Measurements from ENCODE around the gene CHRM4. TPM values are rescaled to one million over a fixed set of nuclear protein-coding genes. Genes with fewer than 3 reads are reported as not detected.

The CHRM4 gene
- total RNA-seq, 1 donor from 2014 or later = not detected

GRCh38 chr11:46351148-46351547, 40.4 kb downstream of the CHRM4 start:
- no peak for DNase-seq

GRCh38 chr11:46350695-46351094, 40.9 kb downstream of the CHRM4 start:
- H3K4me1 ChIP-seq = peaks cover 70% of the 10 kb centered on the region

More at GRCh38 chr11:46351148-46351547, 40.4 kb downstream of the CHRM4 start:
- Histone ChIP-seq H3K4me1 (peaks cover 69% of the 10 kb centered on the region), H3K4me3 (no peak overlapping the region), H3K36me3 (peaks cover 11% of the 10 kb centered on the region), H3K27me3 (ENCODE audit: low read depth) (no peaks in the 10 kb centered on the region), H3K27ac (no peak overlapping the region), H3K9me3 (no peaks in the 10 kb centered on the region)
- intact Hi-C loops (cut with DNase I) = no loop called here
- no peak for ATAC-seq
- no peak for TF ChIP-seq CTCF (IDR thresholded peaks at IDR 0.05)

GRCh38 chr11:46348566-46349401, 42.8 kb downstream of the CHRM4 start:
- DNase-seq (no peak), ATAC-seq (no peak)
- Histone ChIP-seq H3K27ac (peak overlapping the region; percentile 37), H3K36me3 (peaks cover 5% of the 10 kb centered on the region), H3K27me3 (ENCODE audit: low read depth) (no peaks in the 10 kb centered on the region), H3K4me3 (peak overlapping the region; percentile 75), H3K4me1 (peaks cover 81% of the 10 kb centered on the region), H3K9me3 (no peaks in the 10 kb centered on the region)
- TF ChIP-seq CTCF (IDR thresholded peaks at IDR 0.05) = no peak
- intact Hi-C loops (cut with DNase I) = no loop called here

More at GRCh38 chr11:46350695-46351094, 40.9 kb downstream of the CHRM4 start:
- TF ChIP-seq CTCF (IDR thresholded peaks at IDR 0.05) = no peak
- H3K27me3 ChIP-seq (ENCODE audit: low read depth) = no peaks in the 10 kb centered on the region
- DNase-seq (no peak), ATAC-seq (no peak)
- H3K36me3 ChIP-seq = peaks cover 6% of the 10 kb centered on the region
- no peak overlapping the region for H3K27ac ChIP-seq
- no peak overlapping the region for H3K4me3 ChIP-seq
- intact Hi-C loops (cut with DNase I) = no loop called here
- no peaks in the 10 kb centered on the region for H3K9me3 ChIP-seq

- no peaks in the 10 kb centered on the region for H3K27me3 ChIP-seq (ENCODE audit: low read depth)
- ATAC-seq (peak in 1 of 2 donors; percentile 3), DNase-seq (no peak)
- intact Hi-C loops (cut with DNase I) = no loop called here
- H3K4me1 ChIP-seq = peaks cover 81% of the 10 kb centered on the region
- TF ChIP-seq CTCF (IDR thresholded peaks at IDR 0.05) = no peak
- H3K36me3 ChIP-seq = peaks cover 5% of the 10 kb centered on the region
- H3K27ac ChIP-seq = peak overlapping the region; percentile 70
- H3K9me3 ChIP-seq = no peaks in the 10 kb centered on the region
- H3K4me3 ChIP-seq = peak overlapping the region; percentile 75
These were observed 43.8 kb downstream of the CHRM4 start for GRCh38 chr11:46347637-46348311.

GRCh38 chr11:46346886-46347636, 44.5 kb downstream of the CHRM4 start, which contains the start of gene DGKZ:
Gene DGKZ, plus strand, starts transcription at chr11:46347463. Its CDS starts 197 bp downstream, at chr11:46347660.
- intact Hi-C loops (cut with DNase I) = no loop called here
- H3K36me3 ChIP-seq = peaks cover 5% of the 10 kb centered on the region
- TF ChIP-seq CTCF (IDR thresholded peaks at IDR 0.05) = peak; percentile 75
- DNase-seq (peak; percentile 92), ATAC-seq (peak; percentile 92 to 95)
- H3K4me1 ChIP-seq = peaks cover 81% of the 10 kb centered on the region
- peak within 1 kb of the TSS; percentile 88 for H3K27ac ChIP-seq
- no peaks in the 10 kb centered on the region for H3K27me3 ChIP-seq (ENCODE audit: low read depth)
- H3K4me3 ChIP-seq = peak within 1 kb of the TSS; percentile 75
- no peaks in the 10 kb centered on the region for H3K9me3 ChIP-seq

Measured in lower lobe of right lung (tissue), 2 donors.